Superior temporal gyrus (tissue), 1 donor: ENCODE results near the gene MRPS14.
"Not testable (repeated sequence)": the region's sequence is repeated elsewhere in the genome, so short reads cannot be mapped to it uniquely, and the experiment has no call there.

Experiments
- DNase-seq: peaks from one replicate; pipeline ENCODE4 v3.0.0-alpha.2; 2016; ENCODE audit errors: extremely low spot score

Gene MRPS14

DNA sequence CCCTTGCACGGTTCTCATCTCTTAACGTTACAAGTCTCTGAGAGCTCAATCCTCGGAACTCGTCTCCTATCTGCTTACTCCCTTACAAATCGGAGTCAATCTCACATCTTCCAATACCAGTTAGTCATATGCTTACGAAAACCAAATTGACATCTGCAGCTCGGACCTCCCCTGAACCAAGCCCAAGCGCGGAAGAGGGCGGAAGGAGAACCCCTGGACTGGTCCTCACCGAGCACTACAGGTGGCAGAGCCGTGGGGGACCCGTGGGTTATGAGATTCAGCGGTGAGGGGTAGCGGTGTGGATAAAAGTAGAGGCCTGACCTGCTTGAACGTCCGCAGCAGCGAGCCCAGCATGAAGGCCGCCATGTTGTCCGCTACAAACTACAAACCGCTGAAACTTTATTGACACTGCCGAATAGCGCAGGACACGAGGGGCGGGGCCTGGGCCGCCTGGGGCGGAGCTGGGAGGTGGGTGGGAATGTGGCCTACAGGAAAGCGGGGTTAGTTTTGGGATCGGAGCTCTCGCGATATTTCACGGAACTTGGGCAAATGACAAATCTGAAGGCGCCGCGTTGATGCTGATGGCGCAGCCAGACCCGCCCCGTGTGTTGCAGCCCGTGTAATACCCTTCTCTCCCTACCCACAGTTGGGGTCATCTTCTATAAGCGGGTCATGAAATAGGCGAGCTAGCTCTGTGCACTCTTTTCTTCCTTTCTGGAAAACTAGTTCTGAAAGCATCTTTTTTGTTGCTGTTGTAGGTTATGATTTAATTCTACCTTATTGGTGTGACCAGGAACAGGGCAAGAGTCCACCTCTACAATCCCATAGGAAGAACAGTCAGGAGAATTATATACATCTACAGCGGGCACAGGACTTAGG, at the start of gene MRPS14:
TSS of gene MRPS14 (minus strand) at position 383 of the 879 bp plus-strand sequence. CDS start at position 366, 17 bp downstream.
- peak; percentile 97 for DNase-seq

DNA sequence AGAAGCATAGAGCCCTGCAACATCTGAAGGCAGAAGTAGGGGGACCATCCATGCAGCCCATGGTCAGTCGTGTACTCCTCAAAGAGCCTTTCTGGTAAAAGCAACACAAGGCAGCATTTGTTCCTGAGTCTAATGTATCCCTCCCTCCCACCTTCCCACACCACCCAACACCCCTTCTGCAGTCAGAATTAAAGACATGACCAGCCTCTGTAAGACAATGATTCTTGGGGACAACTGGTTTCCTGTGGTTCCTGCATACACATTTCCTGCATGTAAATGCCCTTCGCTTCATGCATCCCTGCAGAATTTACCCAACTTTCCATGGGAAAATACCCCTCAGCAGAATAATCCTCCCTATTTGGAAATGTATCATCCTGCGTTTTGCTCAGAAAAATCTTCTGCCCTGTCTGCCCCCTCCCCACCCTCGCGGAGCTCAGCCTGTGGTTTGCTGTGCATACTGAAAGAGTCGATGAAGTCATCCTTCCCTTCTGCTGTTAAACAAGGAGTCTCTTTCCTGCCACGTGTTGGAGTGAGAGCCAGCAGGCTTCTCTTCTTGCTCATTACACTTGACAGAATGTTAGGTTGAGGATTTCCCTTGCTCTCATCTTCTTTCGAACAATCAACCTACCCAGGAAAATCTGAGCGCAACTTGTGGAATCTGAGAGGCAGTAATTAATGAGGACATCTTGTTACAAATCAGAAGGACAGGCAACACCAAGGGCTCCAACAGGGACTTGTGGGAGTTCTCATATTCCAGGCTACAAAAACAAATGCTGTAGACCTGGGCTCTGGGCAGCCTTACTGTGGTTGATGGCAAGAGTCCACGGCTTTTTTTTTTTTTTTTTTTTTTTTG, 49.1 kb upstream of the MRPS14 start:
- DNase-seq, result peak; percentile 71

DNA sequence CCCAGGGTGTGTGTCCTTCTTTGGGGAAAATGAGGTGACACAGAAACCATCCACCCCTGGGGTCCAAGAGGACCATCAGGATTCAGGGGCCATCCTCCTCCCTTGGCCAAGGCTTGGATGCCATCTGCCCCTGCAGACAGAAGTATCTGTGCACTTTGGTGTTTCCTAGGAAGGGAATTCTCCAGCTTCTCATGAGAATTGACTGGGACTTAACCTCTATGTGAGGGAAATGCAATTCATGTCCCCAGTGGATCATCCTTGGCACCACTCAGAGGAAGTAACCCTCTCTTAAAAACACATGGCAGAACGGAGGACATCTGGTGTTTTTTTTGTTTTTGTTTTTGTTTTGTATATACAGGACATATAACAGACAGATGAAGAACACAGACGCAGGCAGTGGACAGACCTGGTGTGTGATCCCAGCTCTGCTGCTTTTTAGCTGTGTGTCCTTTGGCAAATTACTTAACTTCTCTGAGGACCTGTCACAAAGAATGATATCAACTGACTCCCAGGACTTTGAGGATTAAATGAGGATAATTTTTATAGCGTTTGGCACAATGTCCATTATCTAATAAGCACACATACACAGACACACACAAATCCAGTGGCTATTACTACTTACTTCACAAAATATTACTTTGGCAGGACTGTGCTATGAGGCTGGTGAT, 48.2 kb upstream of the MRPS14 start:
- no peak for DNase-seq

DNA sequence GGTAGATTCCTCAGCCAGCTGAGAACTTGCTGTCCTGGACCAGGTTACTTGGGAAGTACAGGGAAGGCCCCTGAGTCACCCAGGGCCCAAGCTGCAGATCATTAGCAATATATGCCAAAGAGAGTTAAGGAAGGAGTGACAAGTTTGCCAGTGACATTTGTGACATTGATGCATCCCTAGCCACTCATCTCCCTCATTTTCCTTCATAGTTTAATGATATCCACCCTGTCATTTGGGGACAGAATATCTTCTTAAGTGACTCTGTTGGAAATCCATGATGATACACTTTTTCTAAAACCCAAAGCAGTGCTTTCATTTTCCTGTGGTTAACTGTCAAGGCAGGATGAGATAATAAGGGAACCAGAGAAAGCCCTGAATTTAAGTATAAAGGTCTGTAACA, 47.6 kb upstream of the MRPS14 start:
- no peak for DNase-seq

DNA sequence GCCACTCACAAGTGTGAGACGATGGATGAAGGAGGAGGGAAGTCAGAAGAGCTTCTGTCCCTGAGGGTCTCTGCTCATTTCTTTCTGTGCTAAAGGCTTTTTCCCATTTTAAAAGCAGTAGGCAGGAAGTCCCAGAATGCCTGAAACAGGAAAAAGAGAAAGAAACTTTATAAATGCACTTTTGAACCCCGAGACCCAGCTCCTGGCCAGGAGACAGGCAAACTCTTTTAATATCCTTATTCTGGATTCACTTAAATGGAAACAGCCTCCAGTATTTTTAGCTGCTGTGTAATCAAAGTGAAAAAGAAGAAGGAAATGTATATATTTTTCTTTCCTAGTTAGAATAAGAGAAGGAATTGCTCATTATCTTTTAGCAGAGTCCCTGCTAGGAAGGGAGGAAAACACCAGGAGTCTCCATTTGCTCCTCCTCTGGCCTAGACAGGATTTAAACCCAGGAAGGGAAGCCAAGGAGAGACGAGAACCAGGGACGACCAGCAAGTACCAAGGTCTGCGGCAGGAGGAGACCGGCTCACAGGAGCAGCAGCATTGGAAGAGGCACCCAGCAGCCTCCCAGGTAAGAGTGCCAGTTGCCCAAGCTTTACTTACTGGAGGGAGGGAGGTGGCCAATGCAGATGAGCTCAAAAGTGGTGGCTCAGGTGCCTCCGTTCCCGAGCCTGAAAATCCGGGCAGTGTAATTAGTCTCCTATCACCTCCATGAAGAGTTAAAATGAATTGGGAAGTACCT, 44.3 kb upstream of the MRPS14 start, which contains the start of gene TNN:
TSS of gene TNN (plus strand) at position 472 of the 745 bp plus-strand sequence. CDS start 9,586 bp downstream, outside the sequence.
- no peak for DNase-seq

DNA sequence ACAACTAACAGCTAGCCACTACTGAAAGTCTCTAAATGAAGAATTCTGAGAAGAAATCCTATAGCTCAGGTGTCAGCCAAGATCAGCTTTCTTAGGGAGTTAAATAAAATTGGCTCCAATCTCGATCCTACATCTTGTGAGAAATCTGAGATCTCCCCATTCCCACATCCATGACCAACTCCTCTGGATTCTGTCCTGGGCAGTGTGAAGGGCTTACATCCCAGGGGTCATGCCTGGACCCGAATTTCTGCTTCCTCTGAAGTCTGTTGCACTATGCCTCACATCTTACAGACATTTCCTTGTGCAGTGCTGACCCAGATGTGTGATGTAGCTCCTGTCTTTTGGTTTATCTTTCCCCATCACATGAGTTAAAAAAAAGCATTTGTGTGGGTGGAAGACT, 39.6 kb upstream of the MRPS14 start:
- DNase-seq, result no peak

DNA sequence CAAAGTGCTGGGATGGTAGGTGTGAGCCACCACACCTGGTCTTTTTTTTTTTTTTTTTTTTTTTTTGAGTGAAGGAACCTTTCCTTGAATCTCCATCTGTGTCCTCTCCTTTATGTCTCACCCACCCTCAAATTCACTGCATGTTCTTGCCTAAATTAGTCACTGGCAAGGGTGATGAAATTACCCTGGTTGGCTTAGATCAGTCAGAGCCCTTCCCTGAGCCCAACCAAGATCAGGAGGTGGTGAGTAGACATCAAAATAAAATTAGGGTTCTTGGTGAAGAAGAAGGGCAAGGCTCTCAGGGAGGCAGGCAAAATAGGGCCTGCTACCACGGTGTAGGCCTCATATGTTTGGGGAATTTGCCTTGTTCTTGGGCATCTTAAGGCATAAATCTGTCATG, 39.1 kb upstream of the MRPS14 start:
- no peak for DNase-seq

DNA sequence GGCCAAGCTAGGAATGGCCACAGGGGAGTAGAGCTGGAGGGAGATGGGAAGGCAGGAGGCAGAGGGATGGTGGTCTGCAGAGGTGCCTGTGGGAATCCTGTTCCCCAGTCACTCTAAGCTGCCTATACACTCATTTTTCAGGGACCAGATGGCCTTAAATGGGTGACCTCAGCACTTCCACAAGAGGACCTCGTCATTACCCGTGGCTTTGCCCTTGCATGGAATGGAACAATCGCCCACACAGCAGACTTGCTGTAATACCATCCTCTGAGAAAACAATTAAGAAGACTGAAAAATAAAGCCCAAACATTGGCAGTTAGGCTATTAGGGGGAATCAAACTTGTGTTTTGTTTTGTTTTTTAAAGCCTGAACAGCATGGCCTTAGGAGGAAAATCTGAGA, 31.5 kb upstream of the MRPS14 start:
- no peak for DNase-seq

DNA sequence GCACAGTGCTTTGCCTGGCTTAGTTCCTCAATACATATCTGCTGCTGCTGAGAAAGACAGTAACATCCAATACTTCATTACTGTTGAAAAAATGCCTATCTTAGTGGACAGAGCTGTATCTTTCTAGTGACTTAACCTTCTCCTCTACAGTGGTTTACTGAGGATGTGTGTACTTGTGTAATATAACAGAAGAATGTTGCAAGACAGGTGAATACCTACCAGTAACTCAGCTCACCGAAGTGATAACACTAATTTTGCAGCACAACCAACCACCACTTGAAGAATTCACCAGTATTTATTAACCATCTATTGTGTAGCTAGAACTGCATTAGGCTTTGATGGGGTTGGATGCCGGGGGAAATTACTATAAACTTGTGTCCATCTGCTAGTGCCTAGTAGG, 27.8 kb upstream of the MRPS14 start:
- DNase-seq, result no peak

DNA sequence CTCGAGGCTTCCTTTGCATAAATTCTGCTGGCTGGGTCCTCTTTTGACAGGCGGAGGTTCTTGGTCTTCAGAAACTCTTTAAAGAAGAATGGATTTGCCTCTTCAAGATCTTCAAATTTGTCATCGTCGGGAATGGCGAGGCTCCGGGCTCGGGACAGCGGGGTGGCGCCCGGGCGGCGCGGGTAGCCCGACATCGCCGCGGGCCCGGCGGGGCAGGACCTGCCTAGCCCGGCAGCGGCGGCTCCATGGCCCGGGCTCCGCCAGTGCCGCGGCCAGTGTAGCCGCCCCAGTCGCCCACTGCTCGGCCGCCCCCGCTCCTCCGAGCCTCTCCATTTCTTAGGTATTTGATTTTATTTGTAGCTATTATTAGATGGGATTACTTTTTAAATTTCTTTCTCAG, 22.3 kb upstream of the MRPS14 start:
- DNase-seq, result no peak

DNA sequence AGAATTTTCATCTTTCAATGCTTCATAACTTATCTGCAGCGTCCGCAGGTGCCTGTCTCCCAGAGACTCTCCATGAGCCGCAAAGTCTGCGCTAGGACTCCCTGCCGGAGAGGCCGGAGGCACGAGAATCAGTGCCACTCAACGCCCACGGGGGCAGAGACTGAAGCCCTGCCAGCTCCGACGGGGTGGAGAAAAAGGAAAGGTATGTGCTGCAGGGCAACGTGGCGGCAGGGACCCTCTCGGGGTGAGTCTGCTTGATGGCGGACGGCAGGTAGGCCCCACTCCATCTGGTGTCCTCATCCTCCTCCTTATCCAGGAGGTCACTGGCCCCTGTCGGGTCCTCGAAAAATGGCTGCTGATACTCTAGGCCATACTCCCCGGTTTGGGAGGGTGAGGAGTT, 21.9 kb upstream of the MRPS14 start:
- DNase-seq, result no peak

DNA sequence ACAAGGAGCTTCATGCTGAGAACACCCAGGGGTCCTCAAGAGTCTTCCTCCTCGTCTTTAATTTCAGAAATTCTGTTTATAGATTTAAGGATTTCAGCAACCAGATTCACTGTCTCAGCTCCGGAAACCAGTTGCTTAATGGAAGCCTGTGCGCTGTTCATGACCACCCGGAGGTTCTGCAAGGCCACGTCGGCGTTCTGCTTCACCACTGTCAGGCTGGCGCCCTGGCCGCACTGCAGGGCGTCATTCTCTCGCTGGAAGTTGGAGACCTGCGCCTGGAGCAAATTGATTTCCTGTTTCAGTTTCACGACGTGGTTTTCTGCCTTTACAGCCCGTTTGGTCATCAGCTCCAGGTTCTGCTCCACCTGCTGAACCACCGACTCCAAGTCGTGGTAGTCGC, 21.4 kb upstream of the MRPS14 start:
- DNase-seq, result not testable (repeated sequence)

DNA sequence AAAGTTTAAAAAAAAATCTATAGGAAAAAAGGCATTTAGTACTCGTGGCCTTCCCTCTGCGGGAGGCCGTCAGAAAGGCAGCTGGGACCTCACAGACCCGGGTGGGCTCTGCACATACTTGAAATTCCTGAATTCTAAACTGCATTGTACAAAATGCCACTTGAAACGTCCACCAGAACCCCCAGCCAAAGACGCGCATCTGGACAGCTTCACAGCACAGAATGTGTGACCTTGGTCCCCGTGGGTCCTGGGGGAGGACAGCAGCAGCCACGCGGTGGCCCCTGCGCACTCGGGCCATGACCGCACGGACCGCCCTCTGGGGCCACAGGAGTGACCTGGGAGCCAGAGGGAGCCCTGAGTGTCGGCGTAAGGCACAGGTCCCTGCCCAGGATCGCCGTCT, 20.6 kb upstream of the MRPS14 start:
- no peak for DNase-seq

DNA sequence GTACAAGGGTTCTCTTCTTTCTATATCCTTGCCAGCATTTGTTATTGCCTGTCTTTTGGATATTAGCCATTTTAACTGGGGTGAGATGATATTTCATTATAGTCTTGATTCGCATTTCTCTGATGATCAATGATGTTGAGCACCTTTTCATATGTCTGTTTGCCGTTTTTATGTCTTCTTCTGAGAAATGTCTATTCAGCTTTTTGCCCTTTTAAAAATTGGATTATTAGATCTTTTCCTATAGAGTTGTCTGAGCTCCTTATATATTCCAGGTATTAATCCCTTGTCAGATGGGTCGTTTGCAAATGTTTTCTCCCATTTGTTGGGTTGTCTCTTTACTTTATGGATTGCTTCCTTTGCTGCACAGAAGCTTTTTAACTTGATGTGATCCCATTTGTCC, 19.4 kb upstream of the MRPS14 start:
- DNase-seq, result no peak

DNA sequence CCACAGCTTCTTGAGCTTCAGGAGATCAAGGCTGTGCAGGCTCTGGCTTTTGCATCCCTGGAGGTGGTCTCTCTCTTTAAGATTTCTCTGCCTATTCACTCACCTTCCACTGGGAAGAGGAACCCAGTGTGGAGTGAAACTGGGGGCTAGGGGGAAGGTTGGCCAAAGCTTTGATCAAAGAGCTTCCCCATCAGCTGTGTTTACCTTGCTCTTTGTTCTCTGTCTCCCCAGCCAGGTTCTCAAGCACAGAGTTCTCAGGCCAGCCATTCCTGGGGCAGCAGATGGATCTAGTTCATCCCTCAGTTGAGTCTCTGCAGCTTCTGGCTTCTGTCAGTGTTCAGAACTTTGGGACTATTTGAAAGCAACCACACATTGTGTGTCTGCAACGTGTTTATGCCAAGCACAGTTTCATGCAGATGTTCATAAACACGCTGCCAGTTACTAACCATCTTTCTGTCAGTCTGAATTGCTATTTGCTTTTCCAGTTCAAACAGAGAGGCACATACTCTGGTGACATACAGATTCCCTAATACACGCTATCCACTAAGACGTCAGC, 17.2 kb upstream of the MRPS14 start:
- no peak for DNase-seq

DNA sequence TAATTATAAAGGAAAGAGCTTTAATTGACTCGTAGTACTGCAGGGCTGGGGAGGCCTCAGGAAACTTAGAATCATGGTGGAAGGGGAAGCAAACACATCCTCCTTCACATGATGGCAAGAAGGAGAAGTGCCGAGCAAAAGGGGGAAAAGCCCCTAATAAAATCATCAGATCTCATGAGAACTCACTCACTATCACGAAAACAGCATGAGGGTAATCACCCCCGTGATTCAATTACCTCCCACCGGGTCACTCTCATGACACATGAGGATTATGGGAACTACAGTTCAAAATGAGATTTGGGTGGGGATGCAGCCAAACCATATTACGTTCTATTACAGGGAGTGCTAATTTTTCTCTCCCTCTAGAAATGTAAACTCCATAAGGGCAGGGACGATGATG, 14.2 kb upstream of the MRPS14 start:
- DNase-seq, result no peak

DNA sequence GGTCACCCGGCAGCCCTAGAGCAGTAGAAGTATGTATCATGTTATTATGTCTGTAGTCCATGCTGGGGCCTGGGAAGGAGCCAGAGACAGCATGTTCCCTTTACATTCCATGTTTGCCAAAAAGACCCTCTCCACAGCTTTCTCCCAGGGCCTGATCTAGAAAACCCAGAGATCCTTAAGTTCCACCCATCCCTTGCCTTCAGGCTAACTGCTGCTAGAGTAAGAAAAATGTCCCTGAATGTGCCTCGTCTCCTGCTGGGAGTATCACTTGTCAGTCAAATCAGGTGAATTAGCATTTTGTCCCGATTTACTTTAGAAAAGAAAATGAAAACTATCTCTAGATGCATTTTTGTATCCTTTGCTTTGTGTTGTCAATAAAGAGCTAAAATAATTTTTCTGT, 13.3 kb upstream of the MRPS14 start:
- no peak for DNase-seq

DNA sequence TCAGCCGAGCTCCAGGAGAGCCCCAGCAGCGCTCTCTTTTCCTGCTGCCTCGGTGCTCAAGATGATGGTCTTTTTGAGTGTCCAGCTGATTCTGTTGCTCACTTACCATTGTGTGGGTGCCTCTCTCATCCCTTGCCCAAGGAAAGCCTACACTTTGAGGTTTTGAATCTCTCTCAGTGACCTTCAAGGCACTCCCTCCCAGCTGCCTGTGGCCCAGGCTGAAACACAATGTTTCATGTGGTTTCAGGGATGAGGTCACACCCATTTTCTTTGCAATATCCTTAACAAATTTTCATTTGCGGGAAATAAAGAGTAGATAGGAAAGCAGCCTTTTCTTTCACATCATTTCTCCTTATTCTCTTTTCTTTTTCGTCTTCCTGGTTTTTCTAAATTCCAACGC, 12.6 kb upstream of the MRPS14 start:
- no peak for DNase-seq

DNA sequence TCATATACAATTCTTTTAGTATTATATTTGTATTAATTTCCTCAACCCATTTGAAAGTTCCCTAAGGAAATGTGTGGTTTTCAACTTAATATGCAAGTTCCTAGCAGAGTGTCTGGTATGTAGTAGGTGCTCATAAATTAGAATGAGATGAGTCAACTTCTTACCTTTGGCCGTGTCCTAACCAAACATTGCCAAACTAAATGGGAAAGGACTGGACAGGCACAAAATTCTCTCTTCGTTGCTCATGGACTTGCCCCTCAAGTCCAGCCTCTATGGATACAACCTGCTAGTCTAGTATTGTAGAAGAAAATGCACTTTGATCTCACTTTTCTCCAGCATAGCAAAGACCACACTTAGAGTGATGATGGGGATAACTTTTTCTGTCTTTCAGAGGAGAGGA, 11.6 kb upstream of the MRPS14 start:
- DNase-seq, result no peak

DNA sequence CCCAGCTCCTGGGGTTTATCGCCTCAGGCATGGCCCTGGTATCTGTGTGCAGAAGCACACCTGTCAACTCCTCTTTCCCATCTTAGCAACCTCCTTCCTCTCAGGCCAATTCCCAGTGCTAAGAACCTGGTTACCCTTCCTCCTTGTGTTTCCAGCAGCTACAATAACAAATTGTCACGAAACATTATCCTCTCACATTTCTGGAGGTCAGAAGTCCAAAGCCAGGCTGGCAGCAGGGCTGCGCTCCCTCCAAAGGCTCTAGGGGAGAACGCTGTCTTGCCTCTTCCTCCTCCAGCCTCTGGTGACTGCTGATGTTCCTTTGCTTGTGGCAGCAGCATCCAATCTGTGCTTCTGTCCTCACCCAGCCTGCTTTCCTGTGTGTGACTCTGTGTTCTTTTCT, 10.7 kb upstream of the MRPS14 start:
- no peak for DNase-seq

DNA sequence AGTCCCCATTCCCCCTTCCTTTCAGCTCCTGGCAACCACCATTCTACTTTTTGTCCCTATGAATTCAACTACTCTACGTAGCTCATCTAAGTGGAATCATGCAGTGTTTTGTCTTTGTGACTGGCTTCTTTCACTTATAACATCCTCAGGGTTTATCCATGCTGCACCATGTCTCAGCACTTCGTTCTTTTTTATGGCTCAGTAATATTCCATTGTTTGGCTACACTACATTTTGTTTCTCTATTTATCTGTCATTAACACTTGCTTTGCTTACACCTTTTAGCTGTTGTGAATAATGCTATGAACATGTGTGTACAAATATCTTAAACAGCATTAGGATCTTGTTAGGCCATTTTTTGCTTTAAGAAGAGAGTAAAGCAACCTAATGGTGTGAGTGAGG, 1.5 kb upstream of the MRPS14 start:
- DNase-seq, result no peak
